ENCODE results near the gene LLGL2.

DNA sequence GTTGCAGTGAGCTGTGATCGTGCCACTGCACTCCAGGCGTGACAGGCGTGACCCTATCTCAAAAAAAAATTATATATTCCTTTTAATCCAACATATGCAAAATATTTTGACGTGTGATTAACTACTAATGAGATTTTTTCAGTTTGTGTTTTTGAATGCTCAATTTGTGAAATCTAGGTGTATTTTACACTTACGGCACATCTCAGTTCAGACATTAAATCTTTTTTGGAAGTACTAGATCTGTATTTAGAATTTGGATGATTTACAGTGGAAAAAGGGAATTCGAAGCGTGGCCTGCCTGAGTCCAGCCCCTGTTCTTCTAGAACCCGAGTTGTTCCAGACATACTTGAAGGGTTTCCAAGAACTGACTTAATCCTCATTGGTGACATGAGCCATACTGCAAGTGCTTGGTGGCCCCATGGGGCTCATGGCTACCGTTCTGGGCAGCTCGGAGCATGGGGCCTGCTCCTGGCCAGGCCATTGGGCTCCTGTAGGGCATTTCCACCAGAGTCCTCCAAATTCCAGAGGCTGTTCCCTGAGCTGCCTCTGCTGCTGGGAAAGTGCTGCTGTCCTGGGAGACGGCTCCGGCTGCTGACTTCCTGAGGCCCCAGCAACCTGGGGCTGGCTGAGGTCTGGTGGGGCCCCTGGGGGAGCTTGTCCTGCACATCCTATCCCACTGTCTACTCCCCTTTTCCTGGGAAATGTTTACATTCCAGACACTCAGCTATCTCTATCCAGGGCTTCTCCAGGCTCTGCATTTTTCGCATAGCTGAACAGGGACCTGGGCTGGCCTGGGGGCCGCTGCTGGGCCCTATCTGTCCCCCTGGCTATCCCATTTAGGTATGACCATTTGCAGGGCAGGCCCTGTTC, 27.2 kb downstream of the LLGL2 start:
- TF ChIP-seq, protein P1, sequence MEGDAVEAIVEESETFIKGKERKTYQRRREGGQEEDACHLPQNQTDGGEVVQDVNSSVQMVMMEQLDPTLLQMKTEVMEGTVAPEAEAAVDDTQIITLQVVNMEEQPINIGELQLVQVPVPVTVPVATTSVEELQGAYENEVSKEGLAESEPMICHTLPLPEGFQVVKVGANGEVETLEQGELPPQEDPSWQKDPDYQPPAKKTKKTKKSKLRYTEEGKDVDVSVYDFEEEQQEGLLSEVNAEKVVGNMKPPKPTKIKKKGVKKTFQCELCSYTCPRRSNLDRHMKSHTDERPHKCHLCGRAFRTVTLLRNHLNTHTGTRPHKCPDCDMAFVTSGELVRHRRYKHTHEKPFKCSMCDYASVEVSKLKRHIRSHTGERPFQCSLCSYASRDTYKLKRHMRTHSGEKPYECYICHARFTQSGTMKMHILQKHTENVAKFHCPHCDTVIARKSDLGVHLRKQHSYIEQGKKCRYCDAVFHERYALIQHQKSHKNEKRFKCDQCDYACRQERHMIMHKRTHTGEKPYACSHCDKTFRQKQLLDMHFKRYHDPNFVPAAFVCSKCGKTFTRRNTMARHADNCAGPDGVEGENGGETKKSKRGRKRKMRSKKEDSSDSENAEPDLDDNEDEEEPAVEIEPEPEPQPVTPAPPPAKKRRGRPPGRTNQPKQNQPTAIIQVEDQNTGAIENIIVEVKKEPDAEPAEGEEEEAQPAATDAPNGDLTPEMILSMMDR (IDR thresholded peaks at IDR 0.05): no peak
- TF ChIP-seq EZH2 (IDR thresholded peaks at IDR 0.05; ENCODE audit: borderline replicate concordance, insufficient read depth, low read depth, low read length, poor library complexity, severe bottlenecking): no peak
